PC-9 (cell line): ENCODE results near the gene TMTC2.

Experiments
- CTCF ChIP-seq: fragments of 200-600 bp; sonication (generic); conservative IDR thresholded peaks from 2 replicates; pipeline ENCODE4 v1.6.1; 2017; ENCODE audit warnings: mixed run types, antibody characterized with exemption, mild to moderate bottlenecking, moderate library complexity
- EZH2 ChIP-seq: fragments of 200-600 bp; sonication (generic); IDR thresholded peaks from 2 replicates; pipeline ENCODE4 v1.8.0; 2017; ENCODE audit warnings: antibody characterized with exemption, low read depth

GRCh38 chr12:83018088-83018487 lies 331.4 kb downstream of the TMTC2 start:
- TF ChIP-seq CTCF = no peak
- no peak for TF ChIP-seq EZH2
